Body of pancreas (tissue), 4 donors: ENCODE results near the gene TRIOBP. TPM values are rescaled to one million over a fixed set of nuclear protein-coding genes. Genes with fewer than 3 reads are reported as not detected.
"Not testable (repeated sequence)": the region's sequence is repeated elsewhere in the genome, so short reads cannot be mapped to it uniquely, and the experiment has no call there.

Source experiments
- ATAC-seq: fragments of 150-250 bp; one replicate; pipeline ENCODE4 v1.9.1; 2016
- DNase-seq, 4 donors: peaks; one replicate each; pipeline ENCODE4 v3.0.0-alpha.2; 2019
- H3K27ac ChIP-seq, 4 donors: fragments of 200-600 bp; sonication (generic); 1 replicate in 3 of 4; 2 replicates in 1 of 4; pipeline versions ENCODE4 v1.5.1 to v1.6.1; 2016 to 2019; ENCODE audit warnings: mild to moderate bottlenecking in 1 of 4, mixed read lengths in 1 of 4, moderate library complexity in 1 of 4
- H3K27me3 ChIP-seq, 2 donors: fragments of 200-600 bp; sonication (generic); one replicate each; pipeline ENCODE4 v1.6.0; 2016; ENCODE audit warnings: mild to moderate bottlenecking in 1 of 2
- H3K36me3 ChIP-seq, 2 donors: fragments of 200-600 bp; sonication (generic); replicated peaks in 1 of 2; 2 replicates each; pipeline ENCODE4 v1.5.1; 2016; ENCODE audit warnings: low read depth in 2 of 2; ENCODE audit not compliant: insufficient read depth in 1 of 2
- H3K4me1 ChIP-seq: fragments of 200-600 bp; sonication (generic); one replicate; pipeline ENCODE4 v1.6.0; 2016
- H3K4me3 ChIP-seq, 2 donors: fragments of 200-600 bp; sonication (generic); 1 replicate in 1 of 2; 2 replicates in 1 of 2; pipeline ENCODE4 v1.5.1; 2016 to 2019
- H3K9me3 ChIP-seq, 3 donors: fragments of 200-600 bp; sonication (generic); 1 replicate in 2 of 3; 2 replicates in 1 of 3; pipeline ENCODE4 v1.5.1; 2016
- CTCF ChIP-seq, 7 experiments: fragments of 450-650 bp in 4 of 7; fragments of 200-600 bp in 3 of 7; sonication (generic) in 3 of 7; IDR thresholded peaks; one replicate each; pipeline ENCODE4 v1.5.1; 2016 to 2019; ENCODE audit warnings: antibody characterized with exemption in 7 of 7
- POLR2A ChIP-seq, 3 donors: fragments of 450-650 bp; IDR thresholded peaks; one replicate each; pipeline ENCODE4 v1.6.1; 2016; ENCODE audit warnings: antibody characterized with exemption in 3 of 3, mild to moderate bottlenecking in 2 of 3
- WGBS, 2 donors: methylation state at CpG; one replicate each; pipeline ENCODE4 v1.1.5; 2017; 5-methylcytosine and 5-hydroxymethylcytosine counted together
- intact Hi-C: fragments of 100-400 bp; cut with DNase I; formaldehyde crosslinking; loops from one replicate; pipeline ENCODE4 v1.15.1; 2023
- total RNA-seq, 2 donors: library from RNA; depleted of rRNA; stranded (reverse); fragments of >200 nt; gene quantifications; one replicate each; pipeline ENCODE4 v1.1.0, GENCODE V29; 2016

The TRIOBP gene
- total RNA-seq, 2 donors from 2014 or later, result 65.6 to 76.5 TPM

- Histone ChIP-seq H3K4me3 (no peak overlapping the region), H3K4me1 (no peaks in the 10 kb centered on the region), H3K9me3 (no peaks in the 10 kb centered on the region), H3K27me3 (no peaks in the 10 kb centered on the region), H3K36me3 (no peaks in the 10 kb centered on the region), H3K27ac (no peak overlapping the region)
- intact Hi-C loops, result no loop called here
- no peak for TF ChIP-seq POLR2A (IDR thresholded peaks at IDR 0.05)
- no peak for TF ChIP-seq CTCF (IDR thresholded peaks at IDR 0.05)
- ATAC-seq, result no peak
- WGBS, 2 donors, result 75 to 92% methylated on average over 2 of the region's 2 CpGs
- DNase-seq, result no peak
These were observed 97.5 kb downstream of the TRIOBP start for GRCh38 chr22:37794376-37794775.

GRCh38 chr22:37796079-37796478, 99.2 kb downstream of the TRIOBP start:
- Histone ChIP-seq H3K9me3 (no peaks in the 10 kb centered on the region), H3K4me1 (no peaks in the 10 kb centered on the region), H3K36me3 (no peaks in the 10 kb centered on the region), H3K4me3 (no peak overlapping the region), H3K27ac (no peak overlapping the region), H3K27me3 (no peaks in the 10 kb centered on the region)
- ATAC-seq, result no peak
- DNase-seq, result no peak
- WGBS, 2 donors, result 52 to 77% methylated on average over 3 of the region's 3 CpGs
- intact Hi-C loops, result no loop called here
- TF ChIP-seq POLR2A (IDR thresholded peaks at IDR 0.05) (no peak), CTCF (IDR thresholded peaks at IDR 0.05) (no peak)

- H3K9me3 ChIP-seq, intact Hi-C loops, H3K4me1 ChIP-seq, H3K27me3 ChIP-seq, ATAC-seq, H3K36me3 ChIP-seq, H3K4me3 ChIP-seq, H3K27ac ChIP-seq, DNase-seq: not testable (repeated sequence)
- WGBS, 2 donors, result 93 to 94% methylated on average over 7 of the region's 7 CpGs
These were observed 100.4 kb downstream of the TRIOBP start for GRCh38 chr22:37797259-37797658.

GRCh38 chr22:37797874-37798500, 101.1 kb downstream of the TRIOBP start:
- Histone ChIP-seq H3K27ac (no peak overlapping the region), H3K4me3 (no peak overlapping the region), H3K9me3 (no peaks in the 10 kb centered on the region), H3K4me1 (peaks cover 14% of the 10 kb centered on the region), H3K27me3 (no peaks in the 10 kb centered on the region), H3K36me3 (no peaks in the 10 kb centered on the region)
- 65 to 67% methylated on average over 11 to 14 of the region's 14 CpGs for WGBS, 2 donors
- DNase-seq (no peak), ATAC-seq (no peak)
- no peak for TF ChIP-seq POLR2A (IDR thresholded peaks at IDR 0.05)
- no peak for TF ChIP-seq CTCF (IDR thresholded peaks at IDR 0.05)
- intact Hi-C loops, result no loop called here

- H3K9me3 ChIP-seq, H3K4me3 ChIP-seq, intact Hi-C loops, ATAC-seq, H3K27me3 ChIP-seq, H3K27ac ChIP-seq, DNase-seq, H3K36me3 ChIP-seq: not testable (repeated sequence)
- peaks cover 31% of the 10 kb centered on the region for H3K4me1 ChIP-seq
- 73 to 81% methylated on average over 9 of the region's 9 CpGs for WGBS, 2 donors
These were observed 103.1 kb downstream of the TRIOBP start for GRCh38 chr22:37799979-37800378.

GRCh38 chr22:37801946-37802309, 105.1 kb downstream of the TRIOBP start:
- intact Hi-C loops, result no loop called here
- H3K4me1 ChIP-seq, result peaks cover 38% of the 10 kb centered on the region
- peak overlapping the region; percentile 74 to 92 (median 88) for H3K27ac ChIP-seq
- no peaks in the 10 kb centered on the region for H3K36me3 ChIP-seq
- no peaks in the 10 kb centered on the region for H3K27me3 ChIP-seq
- DNase-seq, result peak; percentile 49 to 68 (median 60)
- peak in 1 of 7 experiments; percentile 13 for TF ChIP-seq CTCF (IDR thresholded peaks at IDR 0.05)
- TF ChIP-seq POLR2A (IDR thresholded peaks at IDR 0.05), result no peak
- WGBS, 2 donors, result 0 to 3% methylated on average over 11 to 13 of the region's 13 CpGs
- ATAC-seq, result peak; percentile 16
- no peaks in the 10 kb centered on the region for H3K9me3 ChIP-seq
- peak overlapping the region; percentile 57 for H3K4me3 ChIP-seq
